Measurements from ENCODE around the gene MS4A12. TPM values are rescaled to one million over a fixed set of nuclear protein-coding genes. Genes with fewer than 3 reads are reported as not detected.

MS4A12 gene
- total and polyA plus RNA-seq, 2 of the 8 experiments (the other 6 are each of a cell fraction or from before 2014, with no cell fraction given): 0.14 to 0.39 TPM

GRCh38 chr11:60469723-60470122 is 22.9 kb upstream of the MS4A12 start (continued):
- TF ChIP-seq RBBP5 (IDR thresholded peaks at IDR 0.05; ENCODE audit: borderline replicate concordance, low read depth, low read length): no peak
- no peak for TF ChIP-seq BCL11A (IDR thresholded peaks at IDR 0.05; ENCODE audit: low read depth in 2 of 2, low read length in 2 of 2)
